Measurements from ENCODE around the gene OTX2.

DNA sequence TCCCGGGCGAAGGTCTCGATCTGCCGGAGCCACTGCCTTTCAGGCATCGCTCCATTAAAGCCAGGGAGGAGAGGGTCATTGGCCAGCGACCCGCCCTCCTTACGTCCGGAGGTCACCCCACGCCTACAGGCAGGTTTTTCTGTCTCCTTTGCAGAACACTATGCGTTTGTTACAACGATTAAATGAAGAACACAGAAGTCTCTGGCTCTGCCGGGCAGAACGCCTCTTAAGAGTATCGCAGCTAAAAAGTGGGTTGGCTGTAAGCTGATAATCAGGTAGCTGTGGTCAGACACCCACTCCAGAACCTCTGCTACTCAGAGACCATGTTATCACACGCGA lies 15.0 kb downstream of the OTX2 start:
- TF ChIP-seq, protein P1, sequence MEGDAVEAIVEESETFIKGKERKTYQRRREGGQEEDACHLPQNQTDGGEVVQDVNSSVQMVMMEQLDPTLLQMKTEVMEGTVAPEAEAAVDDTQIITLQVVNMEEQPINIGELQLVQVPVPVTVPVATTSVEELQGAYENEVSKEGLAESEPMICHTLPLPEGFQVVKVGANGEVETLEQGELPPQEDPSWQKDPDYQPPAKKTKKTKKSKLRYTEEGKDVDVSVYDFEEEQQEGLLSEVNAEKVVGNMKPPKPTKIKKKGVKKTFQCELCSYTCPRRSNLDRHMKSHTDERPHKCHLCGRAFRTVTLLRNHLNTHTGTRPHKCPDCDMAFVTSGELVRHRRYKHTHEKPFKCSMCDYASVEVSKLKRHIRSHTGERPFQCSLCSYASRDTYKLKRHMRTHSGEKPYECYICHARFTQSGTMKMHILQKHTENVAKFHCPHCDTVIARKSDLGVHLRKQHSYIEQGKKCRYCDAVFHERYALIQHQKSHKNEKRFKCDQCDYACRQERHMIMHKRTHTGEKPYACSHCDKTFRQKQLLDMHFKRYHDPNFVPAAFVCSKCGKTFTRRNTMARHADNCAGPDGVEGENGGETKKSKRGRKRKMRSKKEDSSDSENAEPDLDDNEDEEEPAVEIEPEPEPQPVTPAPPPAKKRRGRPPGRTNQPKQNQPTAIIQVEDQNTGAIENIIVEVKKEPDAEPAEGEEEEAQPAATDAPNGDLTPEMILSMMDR (IDR thresholded peaks at IDR 0.05) = no peak
- TF ChIP-seq POLR2A (IDR thresholded peaks at IDR 0.05) (no peak), POLR2AphosphoS5 (IDR thresholded peaks at IDR 0.05) (no peak), EP300 (IDR thresholded peaks at IDR 0.05) (no peak)
